WERI-Rb-1 (cell line): ENCODE data around the gene OS9.
"Not testable (repeated sequence)": the region's sequence is repeated elsewhere in the genome, so short reads cannot be mapped to it uniquely, and the experiment has no call there.

Source experiments
- DNase-seq: peaks from one replicate; pipeline ENCODE4 v3.0.0-alpha.2; 2020
- H3K27ac ChIP-seq: fragments of 250-450 bp; sonication (Bioruptor Pico); 2 replicates; pipeline ENCODE4 v1.5.1; 2020; ENCODE audit warnings: mild to moderate bottlenecking, moderate library complexity
- H3K27me3 ChIP-seq: fragments of 250-450 bp; sonication (Bioruptor Pico); 2 replicates; pipeline ENCODE4 v1.5.1; 2021; ENCODE audit warnings: mild to moderate bottlenecking, low read depth, moderate library complexity; ENCODE audit not compliant: insufficient read depth, severe bottlenecking
- H3K36me3 ChIP-seq: fragments of 250-450 bp; sonication (Bioruptor Pico); 2 replicates; pipeline ENCODE4 v1.5.1; 2020; ENCODE audit warnings: mild to moderate bottlenecking, moderate library complexity
- H3K4me3 ChIP-seq: 2 replicates; pipeline ENCODE4 v1.5.1; 2011; ENCODE audit warnings: low read depth, mild to moderate bottlenecking, control low read depth, low read length
- H3K9me3 ChIP-seq: fragments of 250-450 bp; sonication (Bioruptor Pico); 2 replicates; pipeline ENCODE4 v1.5.1; 2021; ENCODE audit warnings: mild to moderate bottlenecking, moderate library complexity; ENCODE audit not compliant: severe bottlenecking
- CTCF ChIP-seq: IDR thresholded peaks from 2 replicates; pipeline ENCODE4 v1.5.1; 2011; ENCODE audit warnings: low read depth, mild to moderate bottlenecking, control low read depth, inconsistent platforms, low read length

Gene OS9

DNA sequence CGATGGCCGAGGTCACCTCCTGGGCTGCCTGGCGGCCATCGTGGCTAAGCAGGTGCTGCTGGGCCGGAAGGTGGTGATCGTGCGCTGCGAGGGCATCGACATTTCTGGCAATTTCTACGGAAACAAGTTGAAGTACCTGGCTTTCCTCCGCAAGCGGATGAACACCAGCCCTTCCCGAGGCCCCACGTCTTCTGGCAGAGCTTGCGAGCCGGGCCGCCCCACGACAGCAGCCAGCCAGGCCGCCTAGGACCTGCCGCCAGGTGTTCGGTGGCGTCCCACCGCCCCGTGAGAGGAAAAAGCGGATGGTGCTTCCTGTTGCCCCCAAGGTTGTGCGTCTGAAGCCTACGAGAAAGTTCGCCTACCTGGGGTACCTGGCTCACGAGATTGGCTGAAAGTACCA lies 19.2 kb upstream of the OS9 start:
- Histone ChIP-seq H3K27me3 (no peaks in the 10 kb centered on the region), H3K9me3 (no peaks in the 10 kb centered on the region), H3K36me3 (no peaks in the 10 kb centered on the region), H3K27ac (no peak overlapping the region), H3K4me3 (no peak overlapping the region)
- DNase-seq: no peak
- no peak for TF ChIP-seq CTCF

DNA sequence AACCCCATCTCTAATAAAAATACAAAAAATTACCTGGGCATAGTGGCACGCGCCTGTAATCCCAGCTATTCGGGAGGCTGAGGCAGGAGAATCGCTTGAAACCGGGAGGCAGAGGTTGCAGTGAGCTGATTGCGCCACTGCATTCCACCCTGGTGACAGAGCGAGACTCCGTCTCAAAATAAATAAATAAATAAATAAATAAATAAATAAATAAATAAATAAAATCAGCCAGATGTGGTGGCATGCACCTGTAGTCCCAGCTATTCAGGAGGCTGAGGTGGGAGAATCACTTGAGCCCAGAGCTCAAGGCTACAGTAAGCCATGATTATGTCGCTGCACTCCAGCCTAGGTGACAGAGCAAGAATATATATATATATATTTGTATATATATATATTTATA lies 16.0 kb upstream of the OS9 start:
- H3K27ac ChIP-seq, DNase-seq, H3K27me3 ChIP-seq: not testable (repeated sequence)

DNA sequence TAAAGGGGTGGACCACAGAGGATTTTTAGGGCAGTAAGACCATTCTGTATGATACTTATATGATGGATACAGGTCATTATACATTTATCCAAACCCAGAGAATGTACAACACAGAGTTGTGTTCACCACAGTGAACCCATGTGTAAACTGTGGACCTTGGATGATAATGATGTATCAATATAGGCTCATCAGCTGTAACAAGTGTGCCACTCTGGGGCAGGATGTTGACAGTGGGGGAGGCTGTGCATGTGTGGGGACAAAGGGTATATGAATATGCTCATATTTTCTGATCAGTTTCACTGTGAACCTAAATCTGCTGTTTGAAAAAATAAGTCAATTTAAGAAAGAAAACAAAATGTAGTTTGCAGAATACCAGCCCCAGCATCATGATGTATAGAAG lies 14.2 kb upstream of the OS9 start:
- no peak for TF ChIP-seq CTCF
- H3K27me3 ChIP-seq: no peaks in the 10 kb centered on the region
- no peak overlapping the region for H3K4me3 ChIP-seq
- H3K27ac ChIP-seq: no peak overlapping the region
- H3K9me3 ChIP-seq: no peaks in the 10 kb centered on the region
- no peak for DNase-seq
- no peaks in the 10 kb centered on the region for H3K36me3 ChIP-seq

More for the DNA sequence above, 16.0 kb upstream of the OS9 start:
- H3K36me3 ChIP-seq, H3K4me3 ChIP-seq, H3K9me3 ChIP-seq: not testable (repeated sequence)

DNA sequence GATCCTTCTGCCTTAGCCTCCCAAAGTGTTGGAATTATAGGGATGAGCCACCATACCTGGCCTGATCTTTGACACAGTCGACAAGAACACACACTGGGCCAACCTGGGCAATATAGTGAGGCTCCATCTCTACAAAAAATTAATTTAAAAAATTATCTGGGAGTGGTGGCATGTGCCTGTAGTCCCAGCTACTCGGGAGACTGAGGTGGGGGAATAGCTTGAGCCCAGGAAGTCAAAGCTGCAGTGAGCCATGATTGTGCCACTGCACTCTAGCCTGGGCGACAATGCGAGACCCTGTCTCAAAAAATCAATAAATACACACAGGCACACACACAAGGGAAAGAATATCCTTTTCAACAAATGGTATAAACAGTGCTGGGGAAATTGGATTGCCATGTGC lies 6.1 kb upstream of the OS9 start:
- no peak overlapping the region for H3K27ac ChIP-seq
- H3K9me3 ChIP-seq: peaks cover 2% of the 10 kb centered on the region
- no peaks in the 10 kb centered on the region for H3K27me3 ChIP-seq
- no peak overlapping the region for H3K4me3 ChIP-seq
- TF ChIP-seq CTCF: no peak
- DNase-seq: no peak
- H3K36me3 ChIP-seq: no peaks in the 10 kb centered on the region

DNA sequence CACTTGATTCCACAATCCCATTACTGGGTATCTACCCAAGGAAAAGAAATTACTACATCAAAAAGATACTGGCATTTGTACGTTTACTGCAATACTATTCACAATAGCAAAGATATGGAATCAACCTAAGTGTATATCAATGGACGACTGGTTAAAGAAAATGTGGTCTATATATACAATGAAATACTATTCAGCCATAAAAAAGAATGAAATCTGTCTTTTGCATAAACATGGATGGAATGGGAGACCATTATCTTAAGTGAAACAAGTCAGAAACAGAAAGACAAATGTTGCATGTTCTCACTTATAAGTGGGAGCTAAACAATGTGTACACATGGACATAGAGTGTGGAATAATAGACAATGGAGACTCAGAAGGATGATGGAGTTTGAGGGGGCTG lies 5.0 kb upstream of the OS9 start:
- Histone ChIP-seq H3K27ac (no peak overlapping the region), H3K27me3 (no peaks in the 10 kb centered on the region), H3K4me3 (no peak overlapping the region), H3K36me3 (no peaks in the 10 kb centered on the region), H3K9me3 (peaks cover 2% of the 10 kb centered on the region)
- no peak for DNase-seq
- TF ChIP-seq CTCF: no peak

DNA sequence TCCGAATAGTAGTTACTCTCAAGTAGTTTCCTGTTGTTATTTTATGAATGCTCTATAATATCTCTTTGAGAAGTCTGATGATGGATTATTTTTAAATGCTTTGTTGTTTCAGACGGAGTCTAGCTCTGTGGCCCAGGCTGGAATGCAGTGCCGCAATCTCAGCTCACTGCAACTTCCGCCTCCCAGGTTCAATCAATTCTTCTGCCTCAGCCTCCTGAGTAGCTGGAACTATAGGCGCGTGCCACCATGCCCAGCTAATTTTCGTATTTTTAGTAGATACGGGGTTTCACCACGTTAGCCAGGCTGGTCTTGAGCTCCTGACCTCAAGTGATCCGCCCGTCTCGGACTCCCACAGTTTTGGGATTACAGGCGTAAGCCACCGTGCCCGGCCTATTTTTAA lies 1.4 kb upstream of the OS9 start:
- H3K36me3 ChIP-seq: peaks cover 15% of the 10 kb centered on the region
- H3K27me3 ChIP-seq: no peaks in the 10 kb centered on the region
- no peak for DNase-seq
- H3K27ac ChIP-seq: no peak overlapping the region
- TF ChIP-seq CTCF: no peak
- H3K4me3 ChIP-seq: no peak overlapping the region
- peaks cover 2% of the 10 kb centered on the region for H3K9me3 ChIP-seq

- H3K4me3 ChIP-seq: peak overlapping the region; percentile 6
- H3K9me3 ChIP-seq: peaks cover 2% of the 10 kb centered on the region
- TF ChIP-seq CTCF: no peak
- H3K36me3 ChIP-seq: peaks cover 16% of the 10 kb centered on the region
- DNase-seq: peak; percentile 11
- H3K27ac ChIP-seq: no peak overlapping the region
- no peaks in the 10 kb centered on the region for H3K27me3 ChIP-seq
Measured at GRCh38 chr12:57693317-57693658, 644 bp upstream of the OS9 start.
